ENCODE measurements around the gene ZNF281.
"Not testable (repeated sequence)": the region's sequence is repeated elsewhere in the genome, so short reads cannot be mapped to it uniquely, and the experiment has no call there.

Gene ZNF281

GRCh38 chr1:200429221-200429751, 19.4 kb upstream of the ZNF281 start:
- no peak for DNase-seq

GRCh38 chr1:200428482-200429205, 18.8 kb upstream of the ZNF281 start:
- DNase-seq: no peak

GRCh38 chr1:200427744-200428143, 17.9 kb upstream of the ZNF281 start:
- no peak for DNase-seq

GRCh38 chr1:200426196-200426595, 16.4 kb upstream of the ZNF281 start:
- DNase-seq: no peak

- no peak for DNase-seq
Measured at GRCh38 chr1:200423235-200423634, 13.4 kb upstream of the ZNF281 start.

- no peak for DNase-seq
Measured at GRCh38 chr1:200422211-200422610, 12.4 kb upstream of the ZNF281 start.

GRCh38 chr1:200415789-200416593, 6.2 kb upstream of the ZNF281 start:
- no peak for DNase-seq

- DNase-seq: no peak
Measured at GRCh38 chr1:200415227-200415626, 5.4 kb upstream of the ZNF281 start.

GRCh38 chr1:200414657-200415056, 4.8 kb upstream of the ZNF281 start:
- DNase-seq: no peak

- DNase-seq: not testable (repeated sequence)
Measured at GRCh38 chr1:200413766-200414165, 3.9 kb upstream of the ZNF281 start.

- no peak for DNase-seq
Measured at GRCh38 chr1:200411406-200412257, 1.8 kb upstream of the ZNF281 start.

- no peak for DNase-seq
Measured at GRCh38 chr1:200410566-200410878, 686 bp upstream of the ZNF281 start.

- peak; percentile 31 for DNase-seq
Measured at GRCh38 chr1:200409203-200409760, 554 bp downstream of the ZNF281 start.

- DNase-seq: no peak
Measured at GRCh38 chr1:200406161-200406797, 3.6 kb downstream of the ZNF281 start.

- DNase-seq: no peak
Measured at GRCh38 chr1:200405264-200405663, 4.6 kb downstream of the ZNF281 start.

GRCh38 chr1:200401708-200402107, 8.1 kb downstream of the ZNF281 start:
- no peak for DNase-seq

- DNase-seq: no peak
Measured at GRCh38 chr1:200401263-200401662, 8.6 kb downstream of the ZNF281 start.

- no peak for DNase-seq
Measured at GRCh38 chr1:200400556-200400955, 9.3 kb downstream of the ZNF281 start.

GRCh38 chr1:200399860-200400259, 10.0 kb downstream of the ZNF281 start:
- no peak for DNase-seq

- no peak for DNase-seq
Measured at GRCh38 chr1:200398373-200398772, 11.5 kb downstream of the ZNF281 start.

- DNase-seq: no peak
Measured at GRCh38 chr1:200392625-200393185, 17.1 kb downstream of the ZNF281 start.

GRCh38 chr1:200391747-200392146, 18.1 kb downstream of the ZNF281 start:
- DNase-seq: no peak

All from CD4-positive, alpha-beta T cell treated with Interleukin-15 for 1 hour (primary cell).